OCI-LY7 (cell line): Measurements from ENCODE around the gene SRRM4. TPM values are rescaled to one million over a fixed set of nuclear protein-coding genes. Genes with fewer than 3 reads are reported as not detected.

ENCODE experiments used
- BruUV-seq: library from RNA; stranded (reverse); fragments of 400-500 nt; replicated peaks from 2 replicates; lab custom pipeline; 2021; lab: Mats Ljungman, UMichigan
- CTCF ChIA-PET: fragments of 300-600 bp; sonication (Branson Sonifier 250); formaldehyde crosslinking; loops from one replicate; lab custom pipeline; 2022; ENCODE audit warnings: antibody characterized with exemption; ENCODE audit not compliant: unreplicated experiment; lab: Charles Lee
- POLR2A ChIA-PET: fragments of 300-600 bp; sonication (Branson Sonifier 250); formaldehyde crosslinking; loops from one replicate; lab custom pipeline; 2022; ENCODE audit warnings: antibody characterized with exemption; lab: Charles Lee
- DNase-seq: peaks from one replicate; pipeline ENCODE4 v3.0.0-alpha.2; 2015; ENCODE audit warnings: low spot score
- H2AFZ ChIP-seq: fragments of 200-600 bp; sonication (generic), shearing (Covaris generic); 2 replicates; pipeline ENCODE4 v1.6.1; 2014; ENCODE audit warnings: mild to moderate bottlenecking, antibody characterized with exemption, low read length, moderate library complexity
- H3K27ac ChIP-seq: fragments of 200-600 bp; sonication (generic); 2 replicates; pipeline ENCODE4 v1.5.1; 2014; ENCODE audit warnings: mixed run types, low read depth, mild to moderate bottlenecking, moderate library complexity, low read length, inconsistent platforms; ENCODE audit not compliant: poor library complexity, severe bottlenecking
- H3K36me3 ChIP-seq: fragments of 200-600 bp; sonication (generic); 2 replicates; pipeline ENCODE4 v1.6.1; 2014; ENCODE audit warnings: mild to moderate bottlenecking, antibody characterized with exemption, low read length, moderate library complexity, mixed read lengths; ENCODE audit not compliant: insufficient read depth
- H3K4me1 ChIP-seq: fragments of 200-600 bp; sonication (generic); 2 replicates; pipeline ENCODE4 v1.5.1; 2014; ENCODE audit warnings: mild to moderate bottlenecking, low read length; ENCODE audit not compliant: insufficient read depth, poor library complexity, severe bottlenecking
- H3K4me2 ChIP-seq: fragments of 200-600 bp; sonication (generic); 2 replicates; pipeline ENCODE4 v1.6.1; 2014; ENCODE audit warnings: mild to moderate bottlenecking, low read length
- H3K4me3 ChIP-seq: fragments of 200-600 bp; sonication (generic); 2 replicates; pipeline ENCODE4 v1.5.1; 2014; ENCODE audit warnings: mild to moderate bottlenecking, low read depth, low read length; ENCODE audit not compliant: poor library complexity, severe bottlenecking
- H3K79me2 ChIP-seq: fragments of 200-600 bp; sonication (generic); 2 replicates; pipeline ENCODE4 v1.6.1; 2016; ENCODE audit warnings: low read depth, mild to moderate bottlenecking, low read length, moderate library complexity, mixed read lengths; ENCODE audit not compliant: insufficient read depth
- H3K9me2 ChIP-seq: fragments of 200-600 bp; sonication (generic); 2 replicates; pipeline ENCODE4 v1.6.1; 2016; ENCODE audit warnings: mild to moderate bottlenecking, low read length, mixed read lengths; ENCODE audit not compliant: insufficient read depth
- H3K9me3 ChIP-seq: fragments of 200-600 bp; sonication (generic); 2 replicates; pipeline ENCODE4 v1.6.1; 2014; ENCODE audit warnings: mild to moderate bottlenecking, mixed run types, low read length, mixed read lengths
- H4K20me1 ChIP-seq: fragments of 200-600 bp; sonication (generic); 2 replicates; pipeline ENCODE4 v1.6.1; 2014; ENCODE audit warnings: mild to moderate bottlenecking, antibody characterized with exemption, low read length, moderate library complexity, mixed read lengths; ENCODE audit not compliant: insufficient read depth
- CTCF ChIP-seq: fragments of 200-600 bp; sonication (generic); conservative IDR thresholded peaks from 2 replicates; pipeline ENCODE4 v1.5.1; 2014; ENCODE audit warnings: mild to moderate bottlenecking, antibody characterized with exemption, low read length, moderate library complexity, mixed read lengths
- EZH2phosphoT487 ChIP-seq: fragments of 200-600 bp; sonication (generic); IDR thresholded peaks from 2 replicates; pipeline ENCODE4 v1.6.1; 2018; ENCODE audit warnings: low read depth, borderline replicate concordance, mild to moderate bottlenecking, mixed run types, antibody characterized with exemption, low read length, moderate library complexity, mixed read lengths
- intact Hi-C: fragments of 100-400 bp; cut with micrococcal nuclease; formaldehyde crosslinking; loops from one replicate; pipeline ENCODE4 v1.10.0; 2022; ENCODE audit not compliant: unreplicated experiment
- total RNA-seq, 2 experiments: library from RNA; depleted of rRNA in 1 of 2; stranded (reverse); fragments of >200 nt in 1 of 2; shearing (Covaris generic) in 1 of 2; gene quantifications; 2 replicates each; pipeline ENCODE4 v1.2.3, GENCODE V29; 2014 to 2022

SRRM4 gene
- total RNA-seq, 2 experiments from 2014 or later: not detected

DNA sequence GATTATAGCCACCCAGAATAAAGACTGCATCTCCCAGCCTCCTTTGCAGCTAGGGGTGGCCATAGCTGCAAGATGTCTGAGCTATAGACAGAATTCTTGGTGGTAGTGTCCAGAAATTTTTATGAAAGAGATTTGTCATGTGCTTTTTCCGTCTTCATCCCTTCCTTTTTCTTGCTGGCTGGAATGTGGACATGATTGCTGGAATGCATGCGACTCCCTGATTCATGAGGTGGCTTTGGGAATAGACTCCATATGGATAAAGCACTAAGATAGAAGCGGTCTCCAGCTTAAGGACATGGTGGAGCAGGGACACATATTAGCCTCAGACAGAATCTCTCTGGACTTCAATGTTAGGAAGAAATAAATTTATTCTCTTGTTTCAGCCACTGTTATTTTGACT, 187.4 kb downstream of the SRRM4 start:
- no peak overlapping the region for H3K27ac ChIP-seq
- POLR2A ChIA-PET: no interaction called here

DNA sequence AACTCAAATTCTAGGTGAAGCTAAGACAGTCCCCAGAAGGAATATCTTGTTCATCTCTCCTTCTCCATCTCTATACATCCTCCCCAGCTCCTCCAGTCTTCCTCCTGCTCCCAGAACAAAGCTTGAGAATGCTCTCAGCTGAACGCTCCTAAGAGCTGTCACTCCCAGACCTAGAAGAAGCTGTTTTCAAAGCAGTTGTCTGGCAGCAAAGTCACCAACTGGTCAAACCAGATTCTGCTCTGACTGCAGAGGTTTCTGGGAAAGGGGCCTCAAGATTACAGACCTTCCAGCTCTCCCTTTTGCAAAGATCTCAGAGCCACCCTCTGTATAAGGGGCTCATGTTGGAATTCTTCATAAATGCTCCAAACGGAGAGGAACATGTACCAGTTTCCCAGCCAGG, 187.8 kb downstream of the SRRM4 start:
- Histone ChIP-seq H3K36me3 (no peaks in the 10 kb centered on the region), H3K4me1 (no peaks in the 10 kb centered on the region), H3K27ac (no peak overlapping the region), H3K4me3 (no peak overlapping the region), H3K9me2 (no peaks in the 10 kb centered on the region), H3K79me2 (no peaks in the 10 kb centered on the region), H3K4me2 (no peak overlapping the region), H2AFZ (no peak overlapping the region), H4K20me1 (no peaks in the 10 kb centered on the region), H3K9me3 (no peaks in the 10 kb centered on the region)
- no peak for TF ChIP-seq EZH2phosphoT487
- no peak for TF ChIP-seq CTCF
- no peak for DNase-seq
- BruUV-seq: no TSS peak
- intact Hi-C loops: no loop called here
- CTCF ChIA-PET: no interaction called here
- POLR2A ChIA-PET: no interaction called here

More for the DNA sequence above, 187.4 kb downstream of the SRRM4 start:
- Histone ChIP-seq H3K79me2 (no peaks in the 10 kb centered on the region), H3K4me2 (no peak overlapping the region), H3K4me1 (no peaks in the 10 kb centered on the region), H3K9me3 (no peaks in the 10 kb centered on the region), H4K20me1 (no peaks in the 10 kb centered on the region), H2AFZ (no peak overlapping the region), H3K9me2 (no peaks in the 10 kb centered on the region), H3K4me3 (no peak overlapping the region), H3K36me3 (no peaks in the 10 kb centered on the region)
- BruUV-seq: no TSS peak
- CTCF ChIA-PET: no interaction called here
- no peak for DNase-seq
- TF ChIP-seq EZH2phosphoT487 (no peak), CTCF (no peak)
- intact Hi-C loops: no loop called here

DNA sequence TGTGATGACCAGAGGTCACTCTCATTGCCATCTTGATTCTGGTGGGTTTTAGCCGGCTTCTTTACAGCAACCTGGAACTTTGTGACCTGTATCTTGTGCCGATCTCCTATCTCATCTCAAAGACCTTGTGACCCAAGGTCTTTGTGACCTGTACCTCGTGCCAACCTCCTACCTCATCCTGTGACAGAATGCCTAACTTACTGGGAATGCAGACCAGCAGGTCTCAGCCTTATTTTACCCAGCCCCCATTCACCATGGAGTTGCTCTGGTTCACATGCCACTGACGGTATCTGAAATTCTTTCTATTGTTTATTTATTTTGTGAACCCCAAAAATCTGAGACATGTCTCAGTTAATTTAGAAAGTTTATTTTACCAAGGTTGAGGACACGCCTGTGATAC, 189.9 kb downstream of the SRRM4 start:
- Histone ChIP-seq H3K4me2 (no peak overlapping the region), H3K79me2 (no peaks in the 10 kb centered on the region), H3K36me3 (no peaks in the 10 kb centered on the region), H2AFZ (no peak overlapping the region), H3K4me1 (no peaks in the 10 kb centered on the region), H3K4me3 (no peak overlapping the region), H3K9me3 (no peaks in the 10 kb centered on the region), H3K27ac (no peak overlapping the region), H4K20me1 (no peaks in the 10 kb centered on the region), H3K9me2 (no peaks in the 10 kb centered on the region)
- POLR2A ChIA-PET: no interaction called here
- DNase-seq: no peak
- no peak for TF ChIP-seq EZH2phosphoT487
- TF ChIP-seq CTCF: no peak
- no TSS peak for BruUV-seq
- intact Hi-C loops: no loop called here
- CTCF ChIA-PET: no interaction called here
